ENCODE measurements around the gene ACTL8. TPM values are rescaled to one million over a fixed set of nuclear protein-coding genes. Genes with fewer than 3 reads are reported as not detected.

Gene ACTL8
- total RNA-seq, 1 donor from 2014 or later, result not detected

- intact Hi-C loops (cut with DNase I), result loop anchor here (5.0 kb wide), 1 partner anchor 172 kb away; no protein-coding TSS in a partner anchor
- ATAC-seq (no peak), DNase-seq (ENCODE audit: missing footprints) (no peak)
These were observed 73.9 kb downstream of the ACTL8 start for GRCh38 chr1:17828991-17829390.

- ATAC-seq (peak; percentile 79), DNase-seq (ENCODE audit: missing footprints) (peak; percentile 83)
- intact Hi-C loops (cut with DNase I), result loop anchor here (5.0 kb wide), 1 partner anchor 172 kb away; no protein-coding TSS in a partner anchor
These were observed 74.4 kb downstream of the ACTL8 start for GRCh38 chr1:17829579-17829978.

- no peak for ATAC-seq
- intact Hi-C loops (cut with DNase I), result no loop called here
- DNase-seq (ENCODE audit: missing footprints), result no peak
These were observed 76.5 kb downstream of the ACTL8 start for GRCh38 chr1:17831597-17831996.

GRCh38 chr1:17833661-17834501 is 78.7 kb downstream of the ACTL8 start:
- ATAC-seq, result no peak
- no peak for DNase-seq (ENCODE audit: missing footprints)
- intact Hi-C loops (cut with DNase I), result no loop called here

GRCh38 chr1:17834561-17835100 is 79.5 kb downstream of the ACTL8 start:
- no peak for ATAC-seq
- no peak for DNase-seq (ENCODE audit: missing footprints)
- intact Hi-C loops (cut with DNase I), result no loop called here

- intact Hi-C loops (cut with DNase I), result no loop called here
- ATAC-seq, result no peak
- no peak for DNase-seq (ENCODE audit: missing footprints)
These were observed 82.3 kb downstream of the ACTL8 start for GRCh38 chr1:17837233-17838030.

GRCh38 chr1:17839641-17840196 is 84.6 kb downstream of the ACTL8 start:
- ATAC-seq (peak; percentile 37), DNase-seq (ENCODE audit: missing footprints) (no peak)
- intact Hi-C loops (cut with DNase I), result no loop called here

- intact Hi-C loops (cut with DNase I), result no loop called here
- DNase-seq (ENCODE audit: missing footprints) (no peak), ATAC-seq (no peak)
These were observed 86.8 kb downstream of the ACTL8 start for GRCh38 chr1:17841944-17842343.

- ATAC-seq, result no peak
- intact Hi-C loops (cut with DNase I), result no loop called here
- no peak for DNase-seq (ENCODE audit: missing footprints)
These were observed 87.6 kb downstream of the ACTL8 start for GRCh38 chr1:17842686-17843085.

GRCh38 chr1:17844185-17844826 is 89.2 kb downstream of the ACTL8 start:
- intact Hi-C loops (cut with DNase I), result no loop called here
- ATAC-seq, result no peak
- no peak for DNase-seq (ENCODE audit: missing footprints)

- DNase-seq (ENCODE audit: missing footprints) (peak; percentile 8), ATAC-seq (no peak)
- intact Hi-C loops (cut with DNase I), result no loop called here
These were observed 90.5 kb downstream of the ACTL8 start for GRCh38 chr1:17845583-17845982.

GRCh38 chr1:17846341-17846740 is 91.2 kb downstream of the ACTL8 start:
- intact Hi-C loops (cut with DNase I), result no loop called here
- DNase-seq (ENCODE audit: missing footprints) (no peak), ATAC-seq (no peak)

- no peak for DNase-seq (ENCODE audit: missing footprints)
- intact Hi-C loops (cut with DNase I), result no loop called here
- no peak for ATAC-seq
These were observed 92.0 kb downstream of the ACTL8 start for GRCh38 chr1:17847111-17847510.

- intact Hi-C loops (cut with DNase I), result no loop called here
- ATAC-seq (no peak), DNase-seq (ENCODE audit: missing footprints) (no peak)
These were observed 94.1 kb downstream of the ACTL8 start for GRCh38 chr1:17849216-17849615.

- no peak for DNase-seq (ENCODE audit: missing footprints)
- intact Hi-C loops (cut with DNase I), result no loop called here
- ATAC-seq, result no peak
These were observed 95.9 kb downstream of the ACTL8 start for GRCh38 chr1:17851056-17851455.

- DNase-seq (ENCODE audit: missing footprints), result no peak
- intact Hi-C loops (cut with DNase I), result no loop called here
- ATAC-seq, result no peak
These were observed 97.2 kb downstream of the ACTL8 start for GRCh38 chr1:17852383-17852782.

GRCh38 chr1:17853241-17853935 is 98.3 kb downstream of the ACTL8 start:
- DNase-seq (ENCODE audit: missing footprints) (no peak), ATAC-seq (no peak)
- intact Hi-C loops (cut with DNase I), result no loop called here

GRCh38 chr1:17856496-17857108 is 101.5 kb downstream of the ACTL8 start:
- DNase-seq (ENCODE audit: missing footprints) (no peak), ATAC-seq (no peak)
- intact Hi-C loops (cut with DNase I), result no loop called here

All from Right ventricle myocardium inferior (tissue), 1 donor.